ENCODE results near the gene LENG8. TPM values are rescaled to one million over a fixed set of nuclear protein-coding genes. Genes with fewer than 3 reads are reported as not detected.

The LENG8 gene
- total and polyA plus RNA-seq, 2 of the 13 experiments (the other 11 are each of a cell fraction or from before 2014, with no cell fraction given) = 14.3 to 41.9 TPM

GRCh38 chr19:54463531-54464043, 14.6 kb downstream of the LENG8 start, which contains the start of gene LENG9 (continued):
- TF ChIP-seq TFE3 (CRISPR knock-in tag; IDR thresholded peaks at IDR 0.05) (0 out of 2 replicates have a peak, but pooled peaks have one; percentile 42), ZNF234 (CRISPR knock-in tag; conservative IDR thresholded peaks at IDR 0.05) (0 out of 2 replicates have a peak, but pooled peaks have one; percentile 13), THAP8 (CRISPR knock-in tag; IDR thresholded peaks at IDR 0.05; ENCODE audit: borderline replicate concordance) (no peak), STAG1 (CRISPR knock-in tag; IDR thresholded peaks at IDR 0.05) (no peak), PITX1 (CRISPR knock-in tag; IDR thresholded peaks at IDR 0.05) (no peak), MIXL1 (CRISPR knock-in tag; IDR thresholded peaks at IDR 0.05) (no peak), RNF219 (CRISPR knock-in tag; IDR thresholded peaks at IDR 0.05) (no peak; the same call in 1 of the 2 replicates), AHR (CRISPR knock-in tag; IDR thresholded peaks at IDR 0.05) (peak; percentile 53; the same call in 1 of the 2 replicates), HDAC1 (CRISPR knock-in tag; IDR thresholded peaks at IDR 0.05) (peak; percentile 55; the same call in 1 of the 2 replicates), ZBTB7B (CRISPR knock-in tag; IDR thresholded peaks at IDR 0.05) (no peak; the same call in 1 of the 2 replicates), FOXO1 (CRISPR knock-in tag; IDR thresholded peaks at IDR 0.05) (peak; percentile 59; the same call in 1 of the 2 replicates), NCOA2 (CRISPR knock-in tag; IDR thresholded peaks at IDR 0.05) (0 out of 2 replicates have a peak, but pooled peaks have one; percentile 22), HNF1B (CRISPR knock-in tag; IDR thresholded peaks at IDR 0.05) (no peak), MAX (IDR thresholded peaks at IDR 0.05) (peak; percentile 82; the same call in 1 of the 2 replicates), MED8 (CRISPR knock-in tag; IDR thresholded peaks at IDR 0.05; ENCODE audit: insufficient replicate concordance) (no peak), ZNF549 (CRISPR knock-in tag; IDR thresholded peaks at IDR 0.05) (no peak), NCOR1 (IDR thresholded peaks at IDR 0.05; ENCODE audit: borderline replicate concordance, low read length) (no peak), GFI1 (CRISPR knock-in tag; IDR thresholded peaks at IDR 0.05; ENCODE audit: borderline replicate concordance) (no peak), ZNF317 (CRISPR knock-in tag; IDR thresholded peaks at IDR 0.05) (peak; percentile 36; the same call in 1 of the 2 replicates), KLF11 (CRISPR knock-in tag; IDR thresholded peaks at IDR 0.05) (no peak), SMAD3 (CRISPR knock-in tag; IDR thresholded peaks at IDR 0.05) (peak; percentile 33; the same call in 1 of the 2 replicates), TFAP4 (IDR thresholded peaks at IDR 0.05; ENCODE audit: borderline replicate concordance, low read depth) (no peak), NONO (IDR thresholded peaks at IDR 0.05) (no peak), NONO (CRISPR knock-in tag; conservative IDR thresholded peaks at IDR 0.05) (peak; percentile 58; the same call in 1 of the 2 replicates), NR2F2 (IDR thresholded peaks at IDR 0.05; ENCODE audit: borderline replicate concordance, low read depth) (peak; percentile 11; the same call in 1 of the 2 replicates)

Measured in HepG2 (cell line).